Measurements from ENCODE around the gene CNTFR.

DNA sequence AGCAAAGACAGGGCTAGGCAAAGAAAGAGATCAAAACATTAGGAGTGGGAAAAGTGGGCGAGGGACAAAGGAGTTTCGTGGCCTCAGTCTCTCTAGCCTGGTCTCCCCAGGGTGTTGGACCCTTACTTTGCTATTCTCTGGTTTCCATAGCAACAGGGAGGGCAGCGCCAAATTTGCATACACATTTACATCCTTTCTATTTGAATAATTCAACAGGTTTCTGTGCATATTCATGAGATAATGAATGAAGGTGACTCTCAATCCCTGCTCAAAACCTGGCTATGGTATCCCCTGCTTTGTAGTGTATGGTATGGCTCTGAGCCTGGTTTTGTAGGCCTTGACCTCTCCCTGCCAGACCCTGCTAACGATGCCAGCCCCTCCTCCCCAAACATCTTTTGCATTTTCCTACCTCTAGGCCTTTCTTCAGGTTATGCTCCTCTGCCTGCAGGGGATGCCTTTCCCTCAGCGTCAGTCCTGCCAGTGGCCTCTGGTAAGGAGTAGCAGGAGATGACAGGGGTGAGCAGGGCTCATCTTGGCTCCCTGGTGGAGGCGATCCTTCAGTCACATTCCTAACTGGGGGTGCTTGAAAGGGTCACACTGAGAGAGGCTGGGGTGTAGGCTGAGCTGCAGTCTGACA lies 12.5 kb upstream of the CNTFR start:
- TF ChIP-seq, protein P1, sequence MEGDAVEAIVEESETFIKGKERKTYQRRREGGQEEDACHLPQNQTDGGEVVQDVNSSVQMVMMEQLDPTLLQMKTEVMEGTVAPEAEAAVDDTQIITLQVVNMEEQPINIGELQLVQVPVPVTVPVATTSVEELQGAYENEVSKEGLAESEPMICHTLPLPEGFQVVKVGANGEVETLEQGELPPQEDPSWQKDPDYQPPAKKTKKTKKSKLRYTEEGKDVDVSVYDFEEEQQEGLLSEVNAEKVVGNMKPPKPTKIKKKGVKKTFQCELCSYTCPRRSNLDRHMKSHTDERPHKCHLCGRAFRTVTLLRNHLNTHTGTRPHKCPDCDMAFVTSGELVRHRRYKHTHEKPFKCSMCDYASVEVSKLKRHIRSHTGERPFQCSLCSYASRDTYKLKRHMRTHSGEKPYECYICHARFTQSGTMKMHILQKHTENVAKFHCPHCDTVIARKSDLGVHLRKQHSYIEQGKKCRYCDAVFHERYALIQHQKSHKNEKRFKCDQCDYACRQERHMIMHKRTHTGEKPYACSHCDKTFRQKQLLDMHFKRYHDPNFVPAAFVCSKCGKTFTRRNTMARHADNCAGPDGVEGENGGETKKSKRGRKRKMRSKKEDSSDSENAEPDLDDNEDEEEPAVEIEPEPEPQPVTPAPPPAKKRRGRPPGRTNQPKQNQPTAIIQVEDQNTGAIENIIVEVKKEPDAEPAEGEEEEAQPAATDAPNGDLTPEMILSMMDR (IDR thresholded peaks at IDR 0.05 in 8 of 11, conservative IDR thresholded peaks at IDR 0.05 in 3 of 11), result no peak
- no peak for TF ChIP-seq POLR2AphosphoS5 (IDR thresholded peaks at IDR 0.05)
